Hepatocyte (in vitro differentiated cells): ENCODE data around the gene GLIPR1.

Experiments
- CTCF ChIP-seq: fragments of 200-600 bp; sonication (generic); IDR thresholded peaks from 2 replicates; pipeline ENCODE4 v1.5.1; 2016; ENCODE audit warnings: antibody characterized with exemption, mild to moderate bottlenecking; ENCODE audit not compliant: poor library complexity
- EZH2 ChIP-seq: fragments of 200-600 bp; sonication (generic); IDR thresholded peaks from 2 replicates; pipeline ENCODE4 v1.6.1; 2016; ENCODE audit warnings: antibody characterized with exemption, mild to moderate bottlenecking, borderline replicate concordance
- EZH2phosphoT487 ChIP-seq: fragments of 200-600 bp; sonication (generic); IDR thresholded peaks from one replicate; pipeline ENCODE4 v1.6.1; 2018; ENCODE audit warnings: antibody characterized with exemption, mild to moderate bottlenecking, low read depth, moderate library complexity; ENCODE audit not compliant: unreplicated experiment, severe bottlenecking

GRCh38 chr12:75528272-75528671 is 47.7 kb downstream of the GLIPR1 start:
- TF ChIP-seq CTCF (no peak), EZH2 (no peak), EZH2phosphoT487 (no peak)
